ENCODE results near the gene SLIT3.

- TF ChIP-seq POLR2A (IDR thresholded peaks at IDR 0.05): no peak
- TF ChIP-seq, protein P1, sequence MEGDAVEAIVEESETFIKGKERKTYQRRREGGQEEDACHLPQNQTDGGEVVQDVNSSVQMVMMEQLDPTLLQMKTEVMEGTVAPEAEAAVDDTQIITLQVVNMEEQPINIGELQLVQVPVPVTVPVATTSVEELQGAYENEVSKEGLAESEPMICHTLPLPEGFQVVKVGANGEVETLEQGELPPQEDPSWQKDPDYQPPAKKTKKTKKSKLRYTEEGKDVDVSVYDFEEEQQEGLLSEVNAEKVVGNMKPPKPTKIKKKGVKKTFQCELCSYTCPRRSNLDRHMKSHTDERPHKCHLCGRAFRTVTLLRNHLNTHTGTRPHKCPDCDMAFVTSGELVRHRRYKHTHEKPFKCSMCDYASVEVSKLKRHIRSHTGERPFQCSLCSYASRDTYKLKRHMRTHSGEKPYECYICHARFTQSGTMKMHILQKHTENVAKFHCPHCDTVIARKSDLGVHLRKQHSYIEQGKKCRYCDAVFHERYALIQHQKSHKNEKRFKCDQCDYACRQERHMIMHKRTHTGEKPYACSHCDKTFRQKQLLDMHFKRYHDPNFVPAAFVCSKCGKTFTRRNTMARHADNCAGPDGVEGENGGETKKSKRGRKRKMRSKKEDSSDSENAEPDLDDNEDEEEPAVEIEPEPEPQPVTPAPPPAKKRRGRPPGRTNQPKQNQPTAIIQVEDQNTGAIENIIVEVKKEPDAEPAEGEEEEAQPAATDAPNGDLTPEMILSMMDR (IDR thresholded peaks at IDR 0.05 in 4 of 5, conservative IDR thresholded peaks at IDR 0.05 in 1 of 5): no peak
Observed at GRCh38 chr5:169022718-169023117, 278.2 kb downstream of the SLIT3 start.

All from gastrocnemius medialis (tissue), 4 donors.